SK-N-SH treated with all-trans-retinoic acid at 6 μM for 48 hours (cell line): Measurements from ENCODE around the gene IKZF5.

Experiments
- ATAC-seq: fragments of 200-7000 bp; cut with Tn5 transposase; 3 replicates; pipeline ENCODE4 v1.9.1; 2020; ENCODE audit warnings: mild to moderate bottlenecking, moderate library complexity
- ARNTL ChIP-seq: fragments of 450-650 bp; formaldehyde crosslinking; IDR thresholded peaks from 2 replicates; pipeline ENCODE4 v1.5.0; 2020; ENCODE audit warnings: low read depth, mild to moderate bottlenecking, moderate library complexity, borderline replicate concordance
- BACH2 ChIP-seq: fragments of 250-450 bp; sonication (Bioruptor Pico); IDR thresholded peaks from 2 replicates; pipeline ENCODE4 v1.9.0; 2021; ENCODE audit warnings: mild to moderate bottlenecking, borderline replicate concordance
- CREB5 ChIP-seq: fragments of 250-450 bp; sonication (Bioruptor Pico); IDR thresholded peaks from 2 replicates; pipeline ENCODE4 v1.5.1; 2020; ENCODE audit warnings: low read depth, mild to moderate bottlenecking, moderate library complexity
- CSDC2 ChIP-seq: fragments of 250-450 bp; sonication (Bioruptor Pico); IDR thresholded peaks from 2 replicates; pipeline ENCODE4 v1.5.0; 2020; ENCODE audit warnings: mild to moderate bottlenecking, moderate library complexity
- CSRNP3 ChIP-seq: fragments of 250-450 bp; sonication (Bioruptor Pico); IDR thresholded peaks from 2 replicates; pipeline ENCODE4 v1.5.1; 2021; ENCODE audit warnings: mild to moderate bottlenecking, moderate library complexity
- ESRRG ChIP-seq: fragments of 250-450 bp; sonication (Bioruptor Pico); IDR thresholded peaks from 2 replicates; pipeline ENCODE4 v1.6.1; 2021; ENCODE audit warnings: mild to moderate bottlenecking
- ISL1 ChIP-seq: fragments of 250-450 bp; sonication (Bioruptor Pico); IDR thresholded peaks from 2 replicates; pipeline ENCODE4 v2.1.2; 2022; ENCODE audit warnings: mild to moderate bottlenecking, moderate library complexity
- OSR1 ChIP-seq: fragments of 250-450 bp; sonication (Bioruptor Pico); IDR thresholded peaks from 2 replicates; pipeline ENCODE4 v1.8.0; 2022; ENCODE audit warnings: moderate library complexity, mild to moderate bottlenecking, inconsistent platforms
- POU6F1 ChIP-seq: fragments of 250-450 bp; sonication (Bioruptor Pico); IDR thresholded peaks from 2 replicates; pipeline ENCODE4 v1.8.0; 2021; ENCODE audit warnings: low read depth, mild to moderate bottlenecking, moderate library complexity, borderline replicate concordance
- PPARA ChIP-seq: fragments of 250-450 bp; sonication (Bioruptor Pico); IDR thresholded peaks from 2 replicates; pipeline ENCODE4 v1.5.0; 2020; ENCODE audit warnings: mild to moderate bottlenecking, borderline replicate concordance
- RARB ChIP-seq: fragments of 250-450 bp; sonication (Bioruptor Pico); IDR thresholded peaks from 2 replicates; pipeline ENCODE4 v1.8.0; 2021; ENCODE audit warnings: mild to moderate bottlenecking, moderate library complexity
- SNAI2 ChIP-seq: fragments of 250-450 bp; sonication (Bioruptor Pico); IDR thresholded peaks from 2 replicates; pipeline ENCODE4 v1.5.0; 2020; ENCODE audit warnings: mild to moderate bottlenecking, moderate library complexity
- TCF4 ChIP-seq: fragments of 250-450 bp; sonication (Bioruptor Pico); IDR thresholded peaks from 2 replicates; pipeline ENCODE4 v1.8.0; 2021; ENCODE audit warnings: mild to moderate bottlenecking, moderate library complexity, borderline replicate concordance
- TOX ChIP-seq: fragments of 250-450 bp; sonication (Bioruptor Pico); IDR thresholded peaks from 2 replicates; pipeline ENCODE4 v1.8.0; 2021; ENCODE audit warnings: mild to moderate bottlenecking, moderate library complexity, borderline replicate concordance
- ZC3H10 ChIP-seq: fragments of 250-450 bp; sonication (Bioruptor Pico); IDR thresholded peaks from 2 replicates; pipeline ENCODE4 v1.5.1; 2021; ENCODE audit warnings: mild to moderate bottlenecking, moderate library complexity
- ZFP3 ChIP-seq: fragments of 250-450 bp; sonication (Bioruptor Pico); IDR thresholded peaks from 2 replicates; pipeline ENCODE4 v1.5.0; 2020; ENCODE audit warnings: mild to moderate bottlenecking, moderate library complexity
- ZFP30 ChIP-seq: fragments of 450-650 bp; formaldehyde crosslinking; IDR thresholded peaks from 2 replicates; pipeline ENCODE4 v1.5.0; 2022; ENCODE audit warnings: mild to moderate bottlenecking, moderate library complexity
- ZNF565 ChIP-seq: fragments of 450-650 bp; formaldehyde crosslinking; conservative IDR thresholded peaks from 2 replicates; pipeline ENCODE4 v1.5.0; 2020; ENCODE audit warnings: low read depth, mild to moderate bottlenecking, moderate library complexity
- ZNF70 ChIP-seq: fragments of 450-650 bp; formaldehyde crosslinking; IDR thresholded peaks from 2 replicates; pipeline ENCODE4 v1.5.0; 2020; ENCODE audit warnings: mild to moderate bottlenecking, moderate library complexity
- ZNF8 ChIP-seq: fragments of 450-650 bp; formaldehyde crosslinking; IDR thresholded peaks from 2 replicates; pipeline ENCODE4 v1.5.0; 2020; ENCODE audit warnings: mild to moderate bottlenecking, moderate library complexity

Gene IKZF5

GRCh38 chr10:122986335-122986734 is 22.3 kb downstream of the IKZF5 start (continued):
- TF ChIP-seq CSRNP3 (CRISPR knock-in tag) (no peak), CREB5 (CRISPR knock-in tag) (no peak), SNAI2 (CRISPR knock-in tag) (no peak), ZFP3 (CRISPR knock-in tag) (no peak), BACH2 (CRISPR knock-in tag) (no peak), OSR1 (CRISPR knock-in tag) (no peak), CSDC2 (no peak)

GRCh38 chr10:122984708-122985107 is 23.9 kb downstream of the IKZF5 start:
- ATAC-seq: no peak
- TF ChIP-seq ZNF8 (CRISPR knock-in tag) (no peak), OSR1 (CRISPR knock-in tag) (no peak), POU6F1 (CRISPR knock-in tag) (no peak), CSRNP3 (CRISPR knock-in tag) (no peak), ZFP30 (CRISPR knock-in tag) (no peak), PPARA (no peak), ESRRG (no peak), RARB (no peak), SNAI2 (CRISPR knock-in tag) (no peak), ZC3H10 (CRISPR knock-in tag) (no peak), ARNTL (no peak), ZNF70 (CRISPR knock-in tag) (no peak), TOX (CRISPR knock-in tag) (no peak)

GRCh38 chr10:122983898-122984297 is 24.7 kb downstream of the IKZF5 start:
- no peak for TF ChIP-seq ARNTL
- no peak for TF ChIP-seq BACH2 (CRISPR knock-in tag)
- TF ChIP-seq POU6F1 (CRISPR knock-in tag): no peak
- no peak for TF ChIP-seq SNAI2 (CRISPR knock-in tag)
- TF ChIP-seq CREB5 (CRISPR knock-in tag): no peak
- no peak for TF ChIP-seq ISL1 (CRISPR knock-in tag)
- no peak for TF ChIP-seq ESRRG
- no peak for TF ChIP-seq ZC3H10 (CRISPR knock-in tag)
- no peak for TF ChIP-seq OSR1 (CRISPR knock-in tag)
- TF ChIP-seq PPARA: no peak
- no peak for TF ChIP-seq ZNF8 (CRISPR knock-in tag)
- no peak for TF ChIP-seq ZNF565
- no peak for TF ChIP-seq ZFP3 (CRISPR knock-in tag)
- no peak for TF ChIP-seq TCF4 (CRISPR knock-in tag)
- TF ChIP-seq RARB: no peak
- no peak for TF ChIP-seq CSDC2
- TF ChIP-seq ZNF70 (CRISPR knock-in tag): no peak
- no peak for ATAC-seq

- ATAC-seq: peak; percentile 78
- no peak for TF ChIP-seq CSDC2
- TF ChIP-seq, all 23 proteins: peak for 0
These were observed 27.5 kb downstream of the IKZF5 start for GRCh38 chr10:122981066-122981464.
